GM19099 (cell line): ENCODE data around the gene CMTM8.

ENCODE experiments used
- POLR2A ChIP-seq: IDR thresholded peaks from 3 replicates; pipeline ENCODE4 v1.6.1; 2011; ENCODE audit warnings: low read depth; ENCODE audit not compliant: insufficient read length; ENCODE audit errors: extremely low read depth

The CMTM8 gene

GRCh38 chr3:32410367-32411246 lies 172.1 kb downstream of the CMTM8 start:
- TF ChIP-seq POLR2A: no peak

- no peak for TF ChIP-seq POLR2A
These were observed 173.0 kb downstream of the CMTM8 start for GRCh38 chr3:32411442-32411841.

- TF ChIP-seq POLR2A: no peak
These were observed 174.4 kb downstream of the CMTM8 start for GRCh38 chr3:32412887-32413286.

GRCh38 chr3:32413845-32414521 lies 175.5 kb downstream of the CMTM8 start:
- TF ChIP-seq POLR2A: no peak

- no peak for TF ChIP-seq POLR2A
These were observed 176.2 kb downstream of the CMTM8 start for GRCh38 chr3:32414522-32415202.

GRCh38 chr3:32419742-32420125 lies 181.3 kb downstream of the CMTM8 start:
- TF ChIP-seq POLR2A: no peak
